ENCODE results near the gene GALR3. TPM values are rescaled to one million over a fixed set of nuclear protein-coding genes. Genes with fewer than 3 reads are reported as not detected.

The GALR3 gene
- polyA plus RNA-seq, 3 donors: not detected

- no peak for DNase-seq
Observed at GRCh38 chr22:37802310-37803194, 20.6 kb upstream of the GALR3 start.

GRCh38 chr22:37803195-37803638, 20.0 kb upstream of the GALR3 start:
- DNase-seq: no peak

- no peak for DNase-seq
Observed at GRCh38 chr22:37803639-37804351, 19.4 kb upstream of the GALR3 start.

- no peak for DNase-seq
Observed at GRCh38 chr22:37804352-37804880, 18.8 kb upstream of the GALR3 start.

- peak; percentile 90 for DNase-seq
Observed at GRCh38 chr22:37804881-37805809, 18.0 kb upstream of the GALR3 start.

- DNase-seq: no peak
Observed at GRCh38 chr22:37805810-37806277, 17.3 kb upstream of the GALR3 start.

GRCh38 chr22:37806409-37807333, 16.5 kb upstream of the GALR3 start:
- no peak for DNase-seq

GRCh38 chr22:37807410-37808293, 15.5 kb upstream of the GALR3 start, which contains the start of gene GCAT:
GCAT (plus strand) TSS chr22:37807934; CDS start chr22:37807968, 34 bp downstream.
- DNase-seq: peak; percentile 96

GRCh38 chr22:37808294-37808657, 14.9 kb upstream of the GALR3 start:
- DNase-seq: no peak

GRCh38 chr22:37809672-37810333, 13.4 kb upstream of the GALR3 start:
- DNase-seq: no peak

GRCh38 chr22:37811867-37812266, 11.3 kb upstream of the GALR3 start:
- DNase-seq: no peak

GRCh38 chr22:37812869-37813678, 10.1 kb upstream of the GALR3 start:
- DNase-seq: no peak

- DNase-seq: no peak
Observed at GRCh38 chr22:37815593-37815992, 7.6 kb upstream of the GALR3 start.

GRCh38 chr22:37816543-37817180, 6.5 kb upstream of the GALR3 start:
- DNase-seq: no peak

- no peak for DNase-seq
Observed at GRCh38 chr22:37817705-37818408, 5.3 kb upstream of the GALR3 start.

- DNase-seq: no peak
Observed at GRCh38 chr22:37818409-37819104, 4.6 kb upstream of the GALR3 start.

All from renal pelvis (tissue), 4 donors.